D721Med (cell line): ENCODE data around the gene CADPS.

Source experiments
- DNase-seq: peaks from one replicate; pipeline ENCODE4 v3.0.0; 2011; ENCODE audit warnings: low spot score; ENCODE audit not compliant: insufficient read length
- FAIRE-seq: peaks from 2 replicates; lab custom pipeline; 2011; peaks lifted over from hg19 to GRCh38; lab: Jason Lieb, UNC
- TF ChIP-seq, protein P1 (sequence below): IDR thresholded peaks from 2 replicates; pipeline ENCODE4 v1.5.1; 2012; ENCODE audit warnings: mild to moderate bottlenecking, control low read depth; ENCODE audit not compliant: insufficient read depth; ENCODE audit errors: missing control alignments

Gene CADPS

DNA sequence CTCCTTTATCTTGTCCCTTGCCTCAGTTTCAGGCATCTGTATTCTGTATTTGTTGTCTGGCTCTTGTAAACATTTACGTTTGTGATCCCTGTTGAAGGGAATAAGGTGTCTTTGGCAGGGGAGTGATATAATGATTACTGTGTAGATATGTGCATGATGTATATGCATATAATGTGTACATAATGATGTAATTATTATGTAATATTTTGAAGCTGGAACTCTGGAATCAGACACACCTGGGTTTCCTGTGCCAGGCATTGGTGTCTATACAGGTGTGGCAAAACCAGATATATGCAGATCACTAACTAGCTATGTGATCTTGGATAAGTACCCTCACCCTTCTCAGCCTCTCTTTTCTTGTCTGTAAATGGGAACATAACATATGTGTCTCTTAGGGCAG, 260.7 kb downstream of the CADPS start:
- FAIRE-seq (no peak), DNase-seq (no peak)
- TF ChIP-seq, protein P1, sequence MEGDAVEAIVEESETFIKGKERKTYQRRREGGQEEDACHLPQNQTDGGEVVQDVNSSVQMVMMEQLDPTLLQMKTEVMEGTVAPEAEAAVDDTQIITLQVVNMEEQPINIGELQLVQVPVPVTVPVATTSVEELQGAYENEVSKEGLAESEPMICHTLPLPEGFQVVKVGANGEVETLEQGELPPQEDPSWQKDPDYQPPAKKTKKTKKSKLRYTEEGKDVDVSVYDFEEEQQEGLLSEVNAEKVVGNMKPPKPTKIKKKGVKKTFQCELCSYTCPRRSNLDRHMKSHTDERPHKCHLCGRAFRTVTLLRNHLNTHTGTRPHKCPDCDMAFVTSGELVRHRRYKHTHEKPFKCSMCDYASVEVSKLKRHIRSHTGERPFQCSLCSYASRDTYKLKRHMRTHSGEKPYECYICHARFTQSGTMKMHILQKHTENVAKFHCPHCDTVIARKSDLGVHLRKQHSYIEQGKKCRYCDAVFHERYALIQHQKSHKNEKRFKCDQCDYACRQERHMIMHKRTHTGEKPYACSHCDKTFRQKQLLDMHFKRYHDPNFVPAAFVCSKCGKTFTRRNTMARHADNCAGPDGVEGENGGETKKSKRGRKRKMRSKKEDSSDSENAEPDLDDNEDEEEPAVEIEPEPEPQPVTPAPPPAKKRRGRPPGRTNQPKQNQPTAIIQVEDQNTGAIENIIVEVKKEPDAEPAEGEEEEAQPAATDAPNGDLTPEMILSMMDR, result no peak

DNA sequence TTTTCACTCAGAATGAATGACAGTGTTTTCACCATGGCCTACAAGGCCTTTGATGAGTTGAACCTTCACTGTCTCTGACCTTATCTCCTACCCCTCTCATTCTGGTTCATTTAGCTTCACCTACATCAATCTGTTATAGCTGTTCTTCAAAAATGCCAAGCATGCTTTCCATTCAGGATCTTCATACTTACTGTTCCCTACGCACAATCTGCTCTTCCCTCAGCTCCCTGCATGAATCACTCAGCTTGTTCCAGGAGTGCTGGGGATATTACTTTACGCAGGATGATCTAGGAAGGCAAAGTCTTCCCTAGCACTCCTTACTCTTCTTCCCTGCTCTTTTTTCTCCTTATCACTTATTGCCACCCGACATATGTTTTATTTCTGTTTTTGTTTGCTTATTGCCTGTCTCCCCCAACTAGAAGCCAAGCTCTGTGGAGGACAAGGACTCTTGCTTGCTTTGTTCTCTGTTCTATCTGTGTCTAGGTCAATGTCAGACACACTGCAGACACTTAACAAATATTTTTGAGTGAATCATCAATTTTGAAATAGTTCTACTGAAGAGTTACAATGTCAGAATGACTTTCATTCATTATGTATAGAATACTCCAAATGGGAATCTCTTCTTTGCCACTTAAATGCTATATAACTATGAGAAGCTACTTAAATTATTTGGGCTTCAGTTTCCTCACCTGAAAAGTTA, 263.5 kb downstream of the CADPS start:
- no peak for FAIRE-seq
- TF ChIP-seq, protein P1, result no peak
- DNase-seq, result no peak

DNA sequence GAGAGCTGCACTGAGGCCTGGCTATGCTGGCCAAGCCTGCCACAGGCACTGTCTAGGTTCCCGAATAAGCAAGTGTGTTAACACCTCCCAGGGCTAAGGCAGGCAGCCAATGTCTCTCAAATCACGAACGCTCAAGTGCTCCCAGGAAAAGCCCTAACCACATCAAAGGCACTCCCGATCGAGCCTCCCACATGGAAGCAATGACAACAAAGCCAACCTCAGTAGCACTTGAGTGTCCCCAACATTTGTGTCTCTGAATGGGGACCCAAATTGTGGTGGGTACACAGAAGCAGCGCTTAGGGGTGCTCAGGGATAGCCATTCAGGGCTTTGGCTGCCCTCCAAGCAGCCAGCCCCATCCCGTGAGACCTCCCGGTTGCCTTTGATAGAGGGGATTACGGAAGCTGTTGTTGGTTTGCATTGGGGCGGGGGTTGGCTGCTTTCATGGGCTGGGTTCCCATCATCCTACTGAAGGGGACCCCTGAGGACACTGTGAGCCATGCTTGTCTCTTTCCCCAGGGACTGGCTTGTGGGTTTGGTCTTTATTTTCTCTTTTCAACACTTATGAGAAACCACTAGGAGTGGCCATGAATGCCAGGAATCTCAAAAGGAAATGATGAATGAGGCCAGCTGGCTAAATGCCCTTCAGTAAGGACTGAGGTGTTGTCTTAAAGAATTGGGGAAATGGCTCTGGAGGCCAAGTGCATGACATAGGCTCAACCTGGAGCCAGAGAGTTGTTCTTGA, 267.8 kb downstream of the CADPS start:
- DNase-seq (no peak), FAIRE-seq (no peak)
- TF ChIP-seq, protein P1, result no peak

DNA sequence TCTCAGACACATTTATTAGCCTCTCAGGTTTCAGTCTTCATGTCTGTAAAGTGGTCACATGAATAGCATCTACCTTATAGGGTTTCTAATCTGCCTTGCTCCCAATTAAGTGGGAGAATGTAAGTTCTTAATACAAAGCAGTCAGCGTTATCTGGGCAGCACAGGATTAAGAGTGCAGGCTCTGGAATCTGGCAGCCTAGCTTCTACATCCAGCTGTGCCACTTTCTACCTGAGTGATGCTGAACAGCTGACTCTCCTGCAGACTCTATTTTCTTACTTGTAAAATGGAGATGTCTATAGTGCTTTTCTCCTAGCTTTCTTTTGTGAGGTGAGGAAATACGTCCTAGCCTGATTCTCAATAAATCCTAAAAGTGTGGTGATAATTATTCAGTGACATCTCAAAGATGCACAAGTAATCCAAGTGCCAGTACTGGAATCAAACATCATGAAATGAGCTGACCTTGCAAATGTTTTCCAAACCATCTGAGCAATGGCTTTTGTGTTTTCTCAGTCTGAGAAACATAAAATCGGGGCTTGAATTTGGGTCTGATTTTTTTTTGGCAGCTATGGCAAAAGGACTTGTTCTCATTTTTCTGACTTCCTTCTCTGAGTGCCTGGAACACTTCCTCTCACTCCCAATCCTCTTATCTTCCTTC, 269.7 kb downstream of the CADPS start:
- TF ChIP-seq, protein P1, result no peak
- DNase-seq (no peak), FAIRE-seq (peak; percentile 69)

DNA sequence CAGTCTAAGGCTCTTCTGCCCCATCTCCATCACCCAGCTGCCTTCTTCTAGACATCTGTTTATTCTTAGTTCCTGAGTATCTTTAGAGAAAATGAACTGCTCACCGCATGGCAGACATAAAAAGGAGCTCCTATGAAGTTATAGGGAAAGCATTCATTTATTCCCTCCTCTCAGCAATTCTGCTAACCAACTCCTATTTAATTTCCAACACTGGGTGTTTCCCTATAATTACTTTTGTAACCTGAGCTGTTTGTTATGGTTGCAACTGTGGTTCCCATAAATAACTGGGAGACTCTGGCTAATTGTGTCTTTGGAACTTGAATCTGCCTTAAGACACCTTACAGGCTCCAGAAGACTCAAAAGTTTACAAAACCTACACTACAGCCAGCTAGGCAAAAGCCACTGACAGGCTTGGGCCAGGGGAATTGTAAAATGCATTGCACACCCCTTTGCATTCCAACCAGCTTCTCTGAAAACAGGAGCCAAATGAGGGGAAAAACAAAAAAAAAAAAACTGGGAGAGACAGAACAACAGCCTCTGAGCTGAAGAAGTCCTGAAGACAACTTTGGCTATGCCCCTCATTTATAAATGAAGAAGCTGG, 270.4 kb downstream of the CADPS start:
- no peak for DNase-seq
- FAIRE-seq, result no peak
- TF ChIP-seq, protein P1, result no peak

DNA sequence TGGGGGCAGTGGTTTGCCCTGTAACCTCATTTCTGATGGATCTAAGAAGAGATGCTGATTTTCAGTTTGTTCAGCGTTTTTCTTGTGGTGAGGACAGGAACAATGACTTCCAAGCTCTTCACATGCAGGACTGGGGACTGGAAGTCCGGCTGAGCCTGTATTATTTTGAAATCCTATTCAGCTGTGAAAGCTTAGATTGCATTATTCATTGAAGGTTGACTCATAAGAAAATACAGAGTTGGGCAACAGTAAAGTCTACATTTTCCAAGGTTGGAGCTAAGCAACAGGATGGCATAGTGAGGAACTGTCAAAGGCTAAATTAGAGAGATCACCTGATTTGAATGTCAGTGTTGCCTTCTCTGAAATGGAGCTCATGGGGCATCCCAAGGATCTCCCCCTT, 270.9 kb downstream of the CADPS start:
- DNase-seq, result no peak
- TF ChIP-seq, protein P1, result no peak
- FAIRE-seq, result no peak
